ENCODE results near the gene SLC22A23. TPM values are rescaled to one million over a fixed set of nuclear protein-coding genes. Genes with fewer than 3 reads are reported as not detected.

Gene SLC22A23
- total and polyA plus RNA-seq, 2 experiments from 2014 or later = 6.1 to 38.3 TPM

DNA sequence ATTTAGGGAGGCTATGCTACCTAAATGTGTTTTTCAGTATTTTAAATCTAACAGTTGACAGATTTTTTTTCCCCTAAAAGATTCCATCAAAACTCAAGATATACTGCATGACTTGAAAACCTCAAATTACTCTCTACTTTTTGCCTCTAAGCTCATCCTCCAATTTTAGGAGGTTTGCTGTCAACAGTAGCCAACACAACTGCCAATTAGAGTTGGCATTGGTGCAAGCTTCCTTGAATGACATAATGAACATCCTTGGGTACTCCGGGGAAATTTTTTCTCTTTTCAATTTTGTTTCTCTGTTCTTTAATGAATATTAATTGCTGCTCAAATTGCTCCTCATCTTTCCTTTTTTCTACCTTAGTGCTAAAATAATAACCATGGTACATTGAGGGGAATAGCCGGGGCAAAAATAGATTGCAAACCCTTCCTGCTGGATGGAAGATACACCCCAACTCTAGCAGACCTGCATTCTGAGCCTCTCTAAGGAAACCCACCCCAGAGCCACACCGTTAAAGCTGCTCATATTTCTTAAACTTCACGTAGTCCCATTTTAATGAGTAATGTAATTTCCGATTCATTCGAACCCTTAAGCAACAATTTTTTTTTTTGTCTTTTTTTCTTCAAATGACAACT lies 34.3 kb downstream of the SLC22A23 start:
- H2AFZ ChIP-seq = no peak overlapping the region
- no peaks in the 10 kb centered on the region for H3K9me2 ChIP-seq (ENCODE audit: insufficient read depth)
- H3K4me1 Mint-ChIP-seq = peaks cover 92% of the 10 kb centered on the region
- ATAC-seq (peak; percentile 8; the same call in 2 of the 3 replicates), DNase-seq (ENCODE audit: low spot score) (no peak)
- H3K27ac ChIP-seq (ENCODE audit: low read depth) = peak overlapping the region; percentile 81
- peak overlapping the region; percentile 33 for H3K4me3 Mint-ChIP-seq
- H3K4me1 ChIP-seq (ENCODE audit: insufficient read depth) = peaks cover 90% of the 10 kb centered on the region
- H3K9me3 Mint-ChIP-seq = no peaks in the 10 kb centered on the region
- TF ChIP-seq, protein P1, sequence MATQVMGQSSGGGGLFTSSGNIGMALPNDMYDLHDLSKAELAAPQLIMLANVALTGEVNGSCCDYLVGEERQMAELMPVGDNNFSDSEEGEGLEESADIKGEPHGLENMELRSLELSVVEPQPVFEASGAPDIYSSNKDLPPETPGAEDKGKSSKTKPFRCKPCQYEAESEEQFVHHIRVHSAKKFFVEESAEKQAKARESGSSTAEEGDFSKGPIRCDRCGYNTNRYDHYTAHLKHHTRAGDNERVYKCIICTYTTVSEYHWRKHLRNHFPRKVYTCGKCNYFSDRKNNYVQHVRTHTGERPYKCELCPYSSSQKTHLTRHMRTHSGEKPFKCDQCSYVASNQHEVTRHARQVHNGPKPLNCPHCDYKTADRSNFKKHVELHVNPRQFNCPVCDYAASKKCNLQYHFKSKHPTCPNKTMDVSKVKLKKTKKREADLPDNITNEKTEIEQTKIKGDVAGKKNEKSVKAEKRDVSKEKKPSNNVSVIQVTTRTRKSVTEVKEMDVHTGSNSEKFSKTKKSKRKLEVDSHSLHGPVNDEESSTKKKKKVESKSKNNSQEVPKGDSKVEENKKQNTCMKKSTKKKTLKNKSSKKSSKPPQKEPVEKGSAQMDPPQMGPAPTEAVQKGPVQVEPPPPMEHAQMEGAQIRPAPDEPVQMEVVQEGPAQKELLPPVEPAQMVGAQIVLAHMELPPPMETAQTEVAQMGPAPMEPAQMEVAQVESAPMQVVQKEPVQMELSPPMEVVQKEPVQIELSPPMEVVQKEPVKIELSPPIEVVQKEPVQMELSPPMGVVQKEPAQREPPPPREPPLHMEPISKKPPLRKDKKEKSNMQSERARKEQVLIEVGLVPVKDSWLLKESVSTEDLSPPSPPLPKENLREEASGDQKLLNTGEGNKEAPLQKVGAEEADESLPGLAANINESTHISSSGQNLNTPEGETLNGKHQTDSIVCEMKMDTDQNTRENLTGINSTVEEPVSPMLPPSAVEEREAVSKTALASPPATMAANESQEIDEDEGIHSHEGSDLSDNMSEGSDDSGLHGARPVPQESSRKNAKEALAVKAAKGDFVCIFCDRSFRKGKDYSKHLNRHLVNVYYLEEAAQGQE (IDR thresholded peaks at IDR 0.05; ENCODE audit: unreplicated experiment) = no peak
- TF ChIP-seq POLR2AphosphoS5 (IDR thresholded peaks at IDR 0.05; ENCODE audit: low read depth) = no peak
- peaks cover 3% of the 10 kb centered on the region for H3K27me3 Mint-ChIP-seq (ENCODE audit: insufficient read depth, low read depth, poor library complexity)
- H3F3A ChIP-seq (replicated peaks; ENCODE audit: low read depth) = peaks cover 24% of the 10 kb centered on the region
- no peaks in the 10 kb centered on the region for H4K20me1 ChIP-seq (replicated peaks; ENCODE audit: insufficient read depth)
- peak overlapping the region; percentile 60 for H3K4me2 ChIP-seq
- no peaks in the 10 kb centered on the region for H3K27me3 ChIP-seq (ENCODE audit: insufficient read depth)
- H3K36me3 Mint-ChIP-seq (ENCODE audit: low read depth) = peaks cover 17% of the 10 kb centered on the region
- H3K27ac Mint-ChIP-seq = peak overlapping the region; percentile 92
- H3K4me3 ChIP-seq = peak overlapping the region; percentile 28
- H3K79me2 ChIP-seq (replicated peaks; ENCODE audit: insufficient read depth) = peaks cover 74% of the 10 kb centered on the region
- no peaks in the 10 kb centered on the region for H3K36me3 ChIP-seq (ENCODE audit: insufficient read depth)

DNA sequence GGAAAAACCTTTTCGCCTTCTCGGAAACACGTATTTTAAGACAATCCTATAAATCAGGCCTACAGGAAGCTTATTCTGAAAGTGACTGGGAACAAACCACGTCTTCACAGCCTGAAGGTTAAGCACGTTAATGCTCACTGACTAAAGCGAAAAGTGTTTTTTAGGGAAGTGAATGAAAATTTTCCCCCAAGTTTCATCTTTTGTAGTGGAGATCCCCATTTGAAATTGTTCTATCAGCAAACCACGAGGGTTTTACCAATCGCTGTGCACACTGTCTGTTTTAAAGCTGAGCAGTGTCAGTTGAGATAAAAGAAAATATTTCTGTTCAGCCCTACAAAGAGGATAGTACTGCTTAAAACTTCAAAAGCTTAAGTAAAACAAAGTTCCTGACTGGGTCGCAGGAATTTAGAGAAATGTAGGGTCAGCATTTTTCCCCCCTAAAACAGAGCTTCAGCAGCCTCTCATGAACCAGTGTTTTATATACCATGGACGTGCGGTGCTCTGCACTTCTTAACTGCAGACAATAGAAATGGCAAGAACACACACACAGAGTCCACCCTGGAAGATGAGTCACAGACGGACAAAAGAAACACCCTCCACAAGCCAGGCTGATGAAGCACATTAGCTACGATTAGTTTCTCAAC lies 34.9 kb downstream of the SLC22A23 start:
- H3K27me3 ChIP-seq (ENCODE audit: insufficient read depth) = no peaks in the 10 kb centered on the region
- peaks cover 90% of the 10 kb centered on the region for H3K4me1 ChIP-seq (ENCODE audit: insufficient read depth)
- no peak overlapping the region for H3K4me3 ChIP-seq
- no peak for ATAC-seq
- TF ChIP-seq, protein P2, sequence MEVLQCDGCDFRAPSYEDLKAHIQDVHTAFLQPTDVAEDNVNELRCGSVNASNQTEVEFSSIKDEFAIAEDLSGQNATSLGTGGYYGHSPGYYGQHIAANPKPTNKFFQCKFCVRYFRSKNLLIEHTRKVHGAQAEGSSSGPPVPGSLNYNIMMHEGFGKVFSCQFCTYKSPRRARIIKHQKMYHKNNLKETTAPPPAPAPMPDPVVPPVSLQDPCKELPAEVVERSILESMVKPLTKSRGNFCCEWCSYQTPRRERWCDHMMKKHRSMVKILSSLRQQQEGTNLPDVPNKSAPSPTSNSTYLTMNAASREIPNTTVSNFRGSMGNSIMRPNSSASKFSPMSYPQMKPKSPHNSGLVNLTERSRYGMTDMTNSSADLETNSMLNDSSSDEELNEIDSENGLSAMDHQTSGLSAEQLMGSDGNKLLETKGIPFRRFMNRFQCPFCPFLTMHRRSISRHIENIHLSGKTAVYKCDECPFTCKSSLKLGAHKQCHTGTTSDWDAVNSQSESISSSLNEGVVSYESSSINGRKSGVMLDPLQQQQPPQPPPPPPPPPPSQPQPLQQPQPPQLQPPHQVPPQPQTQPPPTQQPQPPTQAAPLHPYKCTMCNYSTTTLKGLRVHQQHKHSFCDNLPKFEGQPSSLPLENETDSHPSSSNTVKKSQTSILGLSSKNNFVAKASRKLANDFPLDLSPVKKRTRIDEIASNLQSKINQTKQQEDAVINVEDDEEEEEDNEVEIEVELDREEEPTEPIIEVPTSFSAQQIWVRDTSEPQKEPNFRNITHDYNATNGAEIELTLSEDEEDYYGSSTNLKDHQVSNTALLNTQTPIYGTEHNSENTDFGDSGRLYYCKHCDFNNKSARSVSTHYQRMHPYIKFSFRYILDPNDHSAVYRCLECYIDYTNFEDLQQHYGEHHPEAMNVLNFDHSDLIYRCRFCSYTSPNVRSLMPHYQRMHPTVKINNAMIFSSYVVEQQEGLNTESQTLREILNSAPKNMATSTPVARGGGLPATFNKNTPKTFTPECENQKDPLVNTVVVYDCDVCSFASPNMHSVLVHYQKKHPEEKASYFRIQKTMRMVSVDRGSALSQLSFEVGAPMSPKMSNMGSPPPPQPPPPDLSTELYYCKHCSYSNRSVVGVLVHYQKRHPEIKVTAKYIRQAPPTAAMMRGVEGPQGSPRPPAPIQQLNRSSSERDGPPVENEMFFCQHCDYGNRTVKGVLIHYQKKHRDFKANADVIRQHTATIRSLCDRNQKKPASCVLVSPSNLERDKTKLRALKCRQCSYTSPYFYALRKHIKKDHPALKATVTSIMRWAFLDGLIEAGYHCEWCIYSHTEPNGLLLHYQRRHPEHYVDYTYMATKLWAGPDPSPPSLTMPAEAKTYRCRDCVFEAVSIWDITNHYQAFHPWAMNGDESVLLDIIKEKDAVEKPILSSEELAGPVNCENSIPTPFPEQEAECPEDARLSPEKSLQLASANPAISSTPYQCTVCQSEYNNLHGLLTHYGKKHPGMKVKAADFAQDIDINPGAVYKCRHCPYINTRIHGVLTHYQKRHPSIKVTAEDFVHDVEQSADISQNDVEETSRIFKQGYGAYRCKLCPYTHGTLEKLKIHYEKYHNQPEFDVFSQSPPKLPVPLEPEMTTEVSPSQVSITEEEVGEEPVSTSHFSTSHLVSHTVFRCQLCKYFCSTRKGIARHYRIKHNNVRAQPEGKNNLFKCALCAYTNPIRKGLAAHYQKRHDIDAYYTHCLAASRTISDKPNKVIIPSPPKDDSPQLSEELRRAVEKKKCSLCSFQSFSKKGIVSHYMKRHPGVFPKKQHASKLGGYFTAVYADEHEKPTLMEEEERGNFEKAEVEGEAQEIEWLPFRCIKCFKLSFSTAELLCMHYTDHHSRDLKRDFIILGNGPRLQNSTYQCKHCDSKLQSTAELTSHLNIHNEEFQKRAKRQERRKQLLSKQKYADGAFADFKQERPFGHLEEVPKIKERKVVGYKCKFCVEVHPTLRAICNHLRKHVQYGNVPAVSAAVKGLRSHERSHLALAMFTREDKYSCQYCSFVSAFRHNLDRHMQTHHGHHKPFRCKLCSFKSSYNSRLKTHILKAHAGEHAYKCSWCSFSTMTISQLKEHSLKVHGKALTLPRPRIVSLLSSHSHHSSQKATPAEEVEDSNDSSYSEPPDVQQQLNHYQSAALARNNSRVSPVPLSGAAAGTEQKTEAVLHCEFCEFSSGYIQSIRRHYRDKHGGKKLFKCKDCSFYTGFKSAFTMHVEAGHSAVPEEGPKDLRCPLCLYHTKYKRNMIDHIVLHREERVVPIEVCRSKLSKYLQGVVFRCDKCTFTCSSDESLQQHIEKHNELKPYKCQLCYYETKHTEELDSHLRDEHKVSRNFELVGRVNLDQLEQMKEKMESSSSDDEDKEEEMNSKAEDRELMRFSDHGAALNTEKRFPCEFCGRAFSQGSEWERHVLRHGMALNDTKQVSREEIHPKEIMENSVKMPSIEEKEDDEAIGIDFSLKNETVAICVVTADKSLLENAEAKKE (CRISPR knock-in tag; IDR thresholded peaks at IDR 0.05) = no peak
- no peak for TF ChIP-seq JUNB (IDR thresholded peaks at IDR 0.05; ENCODE audit: unreplicated experiment)
- TF ChIP-seq ZNF331 (CRISPR knock-in tag; IDR thresholded peaks at IDR 0.05; ENCODE audit: low read depth) = no peak
- TF ChIP-seq EZH2 (IDR thresholded peaks at IDR 0.05; ENCODE audit: low read depth, unreplicated experiment) = no peak
- no peak for TF ChIP-seq CREB1 (CRISPR knock-in tag; IDR thresholded peaks at IDR 0.05; ENCODE audit: low read depth)
- Mint-ChIP-seq H3K4me1 (peaks cover 92% of the 10 kb centered on the region), H3K4me3 (no peak overlapping the region), H3K36me3 (ENCODE audit: low read depth) (peaks cover 15% of the 10 kb centered on the region; the same call in 2 of the 3 replicates), H3K9me3 (no peaks in the 10 kb centered on the region), H3K27me3 (ENCODE audit: insufficient read depth, low read depth, poor library complexity) (peaks cover 3% of the 10 kb centered on the region), H3K27ac (peak overlapping the region; percentile 92)
- H3K79me2 ChIP-seq (replicated peaks; ENCODE audit: insufficient read depth) = peaks cover 68% of the 10 kb centered on the region
- no peaks in the 10 kb centered on the region for H3K36me3 ChIP-seq (ENCODE audit: insufficient read depth)
- no peak for DNase-seq (ENCODE audit: low spot score)
- H2AFZ ChIP-seq = no peak overlapping the region
- H4K20me1 ChIP-seq (replicated peaks; ENCODE audit: insufficient read depth) = no peaks in the 10 kb centered on the region
- H3F3A ChIP-seq (replicated peaks; ENCODE audit: low read depth) = peaks cover 21% of the 10 kb centered on the region
- H3K4me2 ChIP-seq = peak overlapping the region; percentile 60
- no peaks in the 10 kb centered on the region for H3K9me2 ChIP-seq (ENCODE audit: insufficient read depth)
- peak overlapping the region; percentile 81 for H3K27ac ChIP-seq (ENCODE audit: low read depth)
